Measurements from ENCODE around the gene FAIM2.

Gene FAIM2

GRCh38 chr12:49942921-49943624 lies 39.4 kb upstream of the FAIM2 start:
- Histone ChIP-seq H3K4me2 (ENCODE audit: low read length) (no peak overlapping the region), H3K79me2 (ENCODE audit: low read length) (no peaks in the 10 kb centered on the region), H3K4me1 (ENCODE audit: low read length) (0 out of 2 replicates have a peak, but pooled peaks cover 3% of the 10 kb centered on the region), H3K9ac (ENCODE audit: low read length) (no peak overlapping the region), H3K36me3 (replicated peaks; ENCODE audit: low read depth, low read length) (no peaks in the 10 kb centered on the region), H3K27me3 (ENCODE audit: low read depth, low read length) (no peaks in the 10 kb centered on the region), H3K9me3 (ENCODE audit: insufficient read depth, low read length) (no peaks in the 10 kb centered on the region), H4K20me1 (ENCODE audit: insufficient read depth, low read length) (no peaks in the 10 kb centered on the region), H2AFZ (ENCODE audit: low read depth, low read length) (no peak overlapping the region), H3K4me3 (ENCODE audit: low read length) (no peak overlapping the region), H3K27ac (ENCODE audit: low read length) (no peak overlapping the region)
- TF ChIP-seq EZH2phosphoT487 (IDR thresholded peaks at IDR 0.05; ENCODE audit: low read depth) (no peak), CTCF (IDR thresholded peaks at IDR 0.05; ENCODE audit: low read depth, low read length) (no peak)

GRCh38 chr12:49942512-49942893 lies 38.8 kb upstream of the FAIM2 start:
- Histone ChIP-seq H3K79me2 (ENCODE audit: low read length) (no peaks in the 10 kb centered on the region), H3K4me1 (ENCODE audit: low read length) (0 out of 2 replicates have a peak, but pooled peaks cover 3% of the 10 kb centered on the region), H3K9ac (ENCODE audit: low read length) (no peak overlapping the region), H3K4me2 (ENCODE audit: low read length) (no peak overlapping the region), H4K20me1 (ENCODE audit: insufficient read depth, low read length) (no peaks in the 10 kb centered on the region), H3K27me3 (ENCODE audit: low read depth, low read length) (no peaks in the 10 kb centered on the region), H3K9me3 (ENCODE audit: insufficient read depth, low read length) (no peaks in the 10 kb centered on the region), H3K27ac (ENCODE audit: low read length) (no peak overlapping the region), H3K36me3 (replicated peaks; ENCODE audit: low read depth, low read length) (no peaks in the 10 kb centered on the region), H3K4me3 (ENCODE audit: low read length) (no peak overlapping the region), H2AFZ (ENCODE audit: low read depth, low read length) (no peak overlapping the region)
- TF ChIP-seq CTCF (IDR thresholded peaks at IDR 0.05; ENCODE audit: low read depth, low read length) (no peak), EZH2phosphoT487 (IDR thresholded peaks at IDR 0.05; ENCODE audit: low read depth) (no peak)

GRCh38 chr12:49941556-49942511 lies 38.1 kb upstream of the FAIM2 start:
- Histone ChIP-seq H4K20me1 (ENCODE audit: insufficient read depth, low read length) (no peaks in the 10 kb centered on the region), H3K4me2 (ENCODE audit: low read length) (no peak overlapping the region), H3K27me3 (ENCODE audit: low read depth, low read length) (no peaks in the 10 kb centered on the region), H3K9ac (ENCODE audit: low read length) (no peak overlapping the region), H3K36me3 (replicated peaks; ENCODE audit: low read depth, low read length) (no peaks in the 10 kb centered on the region), H2AFZ (ENCODE audit: low read depth, low read length) (no peak overlapping the region), H3K4me1 (ENCODE audit: low read length) (0 out of 2 replicates have a peak, but pooled peaks cover 3% of the 10 kb centered on the region), H3K79me2 (ENCODE audit: low read length) (no peaks in the 10 kb centered on the region), H3K27ac (ENCODE audit: low read length) (no peak overlapping the region), H3K4me3 (ENCODE audit: low read length) (no peak overlapping the region), H3K9me3 (ENCODE audit: insufficient read depth, low read length) (no peaks in the 10 kb centered on the region)
- no peak for TF ChIP-seq CTCF (IDR thresholded peaks at IDR 0.05; ENCODE audit: low read depth, low read length)
- TF ChIP-seq EZH2phosphoT487 (IDR thresholded peaks at IDR 0.05; ENCODE audit: low read depth): no peak

GRCh38 chr12:49939707-49940106 lies 36.0 kb upstream of the FAIM2 start:
- Histone ChIP-seq H3K36me3 (replicated peaks; ENCODE audit: low read depth, low read length) (no peaks in the 10 kb centered on the region), H3K4me2 (ENCODE audit: low read length) (no peak overlapping the region), H3K27me3 (ENCODE audit: low read depth, low read length) (peaks cover 7% of the 10 kb centered on the region), H3K4me1 (ENCODE audit: low read length) (no peaks in the 10 kb centered on the region), H3K9ac (ENCODE audit: low read length) (no peak overlapping the region), H3K27ac (ENCODE audit: low read length) (no peak overlapping the region), H3K79me2 (ENCODE audit: low read length) (no peaks in the 10 kb centered on the region), H2AFZ (ENCODE audit: low read depth, low read length) (no peak overlapping the region), H4K20me1 (ENCODE audit: insufficient read depth, low read length) (no peaks in the 10 kb centered on the region), H3K4me3 (ENCODE audit: low read length) (no peak overlapping the region), H3K9me3 (ENCODE audit: insufficient read depth, low read length) (no peaks in the 10 kb centered on the region)
- TF ChIP-seq EZH2phosphoT487 (IDR thresholded peaks at IDR 0.05; ENCODE audit: low read depth) (no peak), CTCF (IDR thresholded peaks at IDR 0.05; ENCODE audit: low read depth, low read length) (no peak)

Measured in OCI-LY3 (cell line).